OCI-LY1 (cell line): Measurements from ENCODE around the gene AADACL2.

Experiments
- EZH2 ChIP-seq: fragments of 200-600 bp; sonication (generic), shearing (Covaris generic); IDR thresholded peaks from 2 replicates; pipeline ENCODE4 v1.8.0; 2017; ENCODE audit warnings: borderline replicate concordance, mixed run types, mild to moderate bottlenecking, antibody characterized with exemption, low read length, moderate library complexity, mixed read lengths
- TF ChIP-seq, protein P1 (sequence below): fragments of 200-600 bp; sonication (generic), shearing (Covaris generic); IDR thresholded peaks from 2 replicates; pipeline ENCODE4 v1.5.1; 2017; ENCODE audit warnings: mild to moderate bottlenecking, antibody characterized with exemption, low read length, moderate library complexity, mixed read lengths

DNA sequence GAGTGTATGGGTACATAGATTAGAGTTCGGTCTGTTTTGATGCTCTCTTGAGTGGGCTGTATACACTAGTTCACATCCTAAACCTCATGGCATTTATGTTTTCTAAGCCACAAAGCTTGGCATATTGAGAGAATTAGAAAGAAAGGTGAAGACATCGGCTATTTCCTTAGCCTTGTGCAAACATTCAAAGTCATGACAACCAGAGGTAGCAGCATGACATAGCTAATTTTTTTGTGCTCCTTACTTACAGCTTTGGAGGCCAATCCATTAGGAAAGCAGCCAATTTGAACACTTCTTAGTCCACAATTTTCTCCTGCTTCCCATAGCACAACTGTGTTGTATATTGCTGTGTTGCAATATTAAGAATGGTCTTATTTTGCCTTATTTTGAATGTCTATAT lies 58.7 kb downstream of the AADACL2 start:
- TF ChIP-seq, protein P1, sequence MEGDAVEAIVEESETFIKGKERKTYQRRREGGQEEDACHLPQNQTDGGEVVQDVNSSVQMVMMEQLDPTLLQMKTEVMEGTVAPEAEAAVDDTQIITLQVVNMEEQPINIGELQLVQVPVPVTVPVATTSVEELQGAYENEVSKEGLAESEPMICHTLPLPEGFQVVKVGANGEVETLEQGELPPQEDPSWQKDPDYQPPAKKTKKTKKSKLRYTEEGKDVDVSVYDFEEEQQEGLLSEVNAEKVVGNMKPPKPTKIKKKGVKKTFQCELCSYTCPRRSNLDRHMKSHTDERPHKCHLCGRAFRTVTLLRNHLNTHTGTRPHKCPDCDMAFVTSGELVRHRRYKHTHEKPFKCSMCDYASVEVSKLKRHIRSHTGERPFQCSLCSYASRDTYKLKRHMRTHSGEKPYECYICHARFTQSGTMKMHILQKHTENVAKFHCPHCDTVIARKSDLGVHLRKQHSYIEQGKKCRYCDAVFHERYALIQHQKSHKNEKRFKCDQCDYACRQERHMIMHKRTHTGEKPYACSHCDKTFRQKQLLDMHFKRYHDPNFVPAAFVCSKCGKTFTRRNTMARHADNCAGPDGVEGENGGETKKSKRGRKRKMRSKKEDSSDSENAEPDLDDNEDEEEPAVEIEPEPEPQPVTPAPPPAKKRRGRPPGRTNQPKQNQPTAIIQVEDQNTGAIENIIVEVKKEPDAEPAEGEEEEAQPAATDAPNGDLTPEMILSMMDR = no peak
- no peak for TF ChIP-seq EZH2
